ENCODE data around the gene ATG4B. TPM values are rescaled to one million over a fixed set of nuclear protein-coding genes. Genes with fewer than 3 reads are reported as not detected.
A peak's percentile ranks its signal among the peaks of the same experiment; 100 is the strongest.

The ATG4B gene
- total RNA-seq, 1 donor from 2014 or later, result 80.7 TPM

DNA sequence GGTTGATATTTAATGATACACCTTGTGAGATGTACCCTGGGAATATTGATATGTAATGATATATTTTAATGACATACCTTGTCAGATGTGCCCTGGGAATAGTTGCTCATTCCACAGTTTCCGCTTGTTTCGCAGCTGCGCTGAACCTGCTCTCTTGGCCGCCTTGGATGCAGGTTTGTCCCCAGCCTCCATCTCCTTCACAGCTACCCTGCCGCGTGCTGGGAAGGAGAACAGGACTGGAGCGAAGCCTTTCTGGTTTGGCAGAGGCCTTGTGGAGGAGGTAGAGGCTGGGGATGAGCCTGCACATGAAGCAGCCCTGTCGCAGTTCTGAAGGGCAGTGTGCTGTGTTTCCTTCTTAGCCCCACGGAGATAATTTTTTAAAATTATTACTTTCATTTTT, 14.6 kb downstream of the ATG4B start:
- H3K27me3 ChIP-seq, result no peaks in the 10 kb centered on the region
- peaks cover 14% of the 10 kb centered on the region for H3K36me3 Mint-ChIP-seq
- no peak overlapping the region for H3K4me2 ChIP-seq
- no peak for TF ChIP-seq EZH2 (IDR thresholded peaks at IDR 0.05)
- TF ChIP-seq, protein P1, sequence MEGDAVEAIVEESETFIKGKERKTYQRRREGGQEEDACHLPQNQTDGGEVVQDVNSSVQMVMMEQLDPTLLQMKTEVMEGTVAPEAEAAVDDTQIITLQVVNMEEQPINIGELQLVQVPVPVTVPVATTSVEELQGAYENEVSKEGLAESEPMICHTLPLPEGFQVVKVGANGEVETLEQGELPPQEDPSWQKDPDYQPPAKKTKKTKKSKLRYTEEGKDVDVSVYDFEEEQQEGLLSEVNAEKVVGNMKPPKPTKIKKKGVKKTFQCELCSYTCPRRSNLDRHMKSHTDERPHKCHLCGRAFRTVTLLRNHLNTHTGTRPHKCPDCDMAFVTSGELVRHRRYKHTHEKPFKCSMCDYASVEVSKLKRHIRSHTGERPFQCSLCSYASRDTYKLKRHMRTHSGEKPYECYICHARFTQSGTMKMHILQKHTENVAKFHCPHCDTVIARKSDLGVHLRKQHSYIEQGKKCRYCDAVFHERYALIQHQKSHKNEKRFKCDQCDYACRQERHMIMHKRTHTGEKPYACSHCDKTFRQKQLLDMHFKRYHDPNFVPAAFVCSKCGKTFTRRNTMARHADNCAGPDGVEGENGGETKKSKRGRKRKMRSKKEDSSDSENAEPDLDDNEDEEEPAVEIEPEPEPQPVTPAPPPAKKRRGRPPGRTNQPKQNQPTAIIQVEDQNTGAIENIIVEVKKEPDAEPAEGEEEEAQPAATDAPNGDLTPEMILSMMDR (IDR thresholded peaks at IDR 0.05), result no peak
- no peak for TF ChIP-seq EZH2phosphoT487 (IDR thresholded peaks at IDR 0.05)
- H3K4me1 ChIP-seq, result peaks cover 9% of the 10 kb centered on the region
- H3K9ac ChIP-seq, result no peak overlapping the region
- H3K27ac Mint-ChIP-seq, result peak overlapping the region; percentile 89
- no peak overlapping the region for H3K27ac ChIP-seq
- no peaks in the 10 kb centered on the region for H3K36me3 ChIP-seq
- H3K4me1 Mint-ChIP-seq, result peaks cover 4% of the 10 kb centered on the region
- no peaks in the 10 kb centered on the region for H3K9me3 ChIP-seq (ENCODE audit: low read depth)
- H3F3A ChIP-seq (ENCODE audit: low read depth), result peaks cover 6% of the 10 kb centered on the region
- no peak for DNase-seq (ENCODE audit: low spot score)
- H3K4me3 ChIP-seq, result no peak overlapping the region
- no peak overlapping the region for H2AFZ ChIP-seq (replicated peaks)
- H3K4me3 Mint-ChIP-seq, result no peak overlapping the region
- H4K20me1 ChIP-seq (ENCODE audit: low read depth), result peaks cover 44% of the 10 kb centered on the region
- H3K9me3 Mint-ChIP-seq, result no peaks in the 10 kb centered on the region
- peaks cover 51% of the 10 kb centered on the region for H3K79me2 ChIP-seq (ENCODE audit: low read depth)
- no peaks in the 10 kb centered on the region for H3K27me3 Mint-ChIP-seq (ENCODE audit: insufficient read depth, low read depth)

DNA sequence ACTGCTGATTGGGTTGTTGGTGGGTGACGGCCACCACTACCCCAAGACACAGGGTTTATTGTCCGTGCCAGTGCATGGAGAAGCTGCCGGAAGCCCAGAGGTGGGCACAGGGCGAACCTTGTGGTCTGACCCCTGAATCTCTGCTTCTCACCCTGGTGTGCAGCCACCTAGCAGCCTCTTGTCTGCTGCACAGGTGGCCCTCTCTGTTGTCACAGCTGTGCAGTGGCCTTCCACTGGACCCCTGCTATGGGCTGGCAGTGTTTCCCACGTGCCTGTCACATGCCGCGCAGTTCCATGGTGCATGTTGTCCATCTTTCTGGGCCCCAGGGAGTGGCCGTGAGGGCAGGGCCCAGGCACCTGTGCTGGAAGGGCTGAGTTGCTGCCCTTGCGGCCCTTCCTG, 15.2 kb downstream of the ATG4B start:
- no peak overlapping the region for H3K4me2 ChIP-seq
- H3K4me1 ChIP-seq, result peaks cover 9% of the 10 kb centered on the region
- no peaks in the 10 kb centered on the region for H3K36me3 ChIP-seq
- H3K9me3 ChIP-seq (ENCODE audit: low read depth), result no peaks in the 10 kb centered on the region
- H3K27ac ChIP-seq, result no peak overlapping the region
- TF ChIP-seq EZH2phosphoT487 (IDR thresholded peaks at IDR 0.05), result no peak
- TF ChIP-seq, protein P1 (IDR thresholded peaks at IDR 0.05), result no peak
- TF ChIP-seq EZH2 (IDR thresholded peaks at IDR 0.05), result no peak
- no peak overlapping the region for H3K4me3 ChIP-seq
- H3K27me3 Mint-ChIP-seq (ENCODE audit: insufficient read depth, low read depth), result no peaks in the 10 kb centered on the region
- no peaks in the 10 kb centered on the region for H3K27me3 ChIP-seq
- H3K9me3 Mint-ChIP-seq, result no peaks in the 10 kb centered on the region
- peaks cover 17% of the 10 kb centered on the region for H3K36me3 Mint-ChIP-seq
- H3F3A ChIP-seq (ENCODE audit: low read depth), result peaks cover 6% of the 10 kb centered on the region
- no peak overlapping the region for H2AFZ ChIP-seq (replicated peaks)
- no peak overlapping the region for H3K27ac Mint-ChIP-seq
- no peak overlapping the region for H3K4me3 Mint-ChIP-seq
- H3K4me1 Mint-ChIP-seq, result peaks cover 4% of the 10 kb centered on the region
- H3K79me2 ChIP-seq (ENCODE audit: low read depth), result peaks cover 46% of the 10 kb centered on the region
- H4K20me1 ChIP-seq (ENCODE audit: low read depth), result peaks cover 40% of the 10 kb centered on the region
- DNase-seq (ENCODE audit: low spot score), result no peak
- H3K9ac ChIP-seq, result no peak overlapping the region

DNA sequence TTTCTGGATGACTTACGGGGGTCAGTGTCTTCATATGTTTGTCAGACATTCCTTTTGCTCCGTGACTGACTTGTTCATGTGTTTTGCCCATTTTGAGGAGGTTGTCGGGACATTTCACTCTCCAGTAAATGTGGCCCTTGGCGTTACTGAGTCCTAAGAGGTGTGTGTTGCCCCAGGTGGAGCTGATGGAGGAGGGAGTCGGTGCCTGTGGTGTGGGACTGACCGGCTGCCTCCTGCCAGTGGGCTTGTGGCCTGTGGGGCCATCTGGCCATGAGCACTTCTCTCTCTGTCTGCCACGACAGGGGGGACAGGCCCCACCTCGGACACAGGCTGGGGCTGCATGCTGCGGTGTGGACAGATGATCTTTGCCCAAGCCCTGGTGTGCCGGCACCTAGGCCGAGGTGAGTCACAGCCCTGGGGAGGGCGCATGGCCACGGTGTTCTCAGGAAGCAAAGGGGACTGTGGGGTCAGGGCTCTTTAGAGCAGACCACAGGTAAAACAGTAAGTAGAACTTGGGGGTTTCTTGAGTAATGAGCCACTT, 15.8 kb downstream of the ATG4B start:
- Mint-ChIP-seq H3K36me3 (peaks cover 19% of the 10 kb centered on the region), H3K27ac (no peak overlapping the region), H3K4me3 (no peak overlapping the region), H3K9me3 (no peaks in the 10 kb centered on the region), H3K27me3 (ENCODE audit: insufficient read depth, low read depth) (no peaks in the 10 kb centered on the region), H3K4me1 (peaks cover 4% of the 10 kb centered on the region)
- Histone ChIP-seq H2AFZ (replicated peaks) (no peak overlapping the region), H3K79me2 (ENCODE audit: low read depth) (peaks cover 40% of the 10 kb centered on the region), H3K27me3 (no peaks in the 10 kb centered on the region), H3K9me3 (ENCODE audit: low read depth) (no peaks in the 10 kb centered on the region), H3K27ac (no peak overlapping the region), H3K4me1 (peaks cover 8% of the 10 kb centered on the region), H3K9ac (no peak overlapping the region), H3K4me2 (no peak overlapping the region), H3K4me3 (no peak overlapping the region), H3K36me3 (no peaks in the 10 kb centered on the region), H3F3A (ENCODE audit: low read depth) (peaks cover 5% of the 10 kb centered on the region), H4K20me1 (ENCODE audit: low read depth) (peaks cover 34% of the 10 kb centered on the region)
- no peak for TF ChIP-seq EZH2 (IDR thresholded peaks at IDR 0.05)
- TF ChIP-seq, protein P1 (IDR thresholded peaks at IDR 0.05), result no peak
- no peak for TF ChIP-seq EZH2phosphoT487 (IDR thresholded peaks at IDR 0.05)
- DNase-seq (ENCODE audit: low spot score), result no peak
